ENCODE results near the gene ABCA10. TPM values are rescaled to one million over a fixed set of nuclear protein-coding genes. Genes with fewer than 3 reads are reported as not detected.
A peak's percentile ranks its signal among the peaks of the same experiment; 100 is the strongest.
"Not testable (repeated sequence)": the region's sequence is repeated elsewhere in the genome, so short reads cannot be mapped to it uniquely, and the experiment has no call there.

Gene ABCA10
- total RNA-seq, 1 experiment from 2014 or later, result not detected

- Histone ChIP-seq H3K9me2 (ENCODE audit: insufficient read depth) (no peaks in the 10 kb centered on the region), H3K36me3 (ENCODE audit: low read depth) (no peaks in the 10 kb centered on the region), H3K4me3 (no peak overlapping the region), H3K27ac (peak overlapping the region; percentile 77), H2AFZ (peak overlapping the region; percentile 76), H3K4me2 (peak overlapping the region; percentile 41; the same call in 1 of the 2 replicates), H3K27me3 (ENCODE audit: insufficient read depth, low read depth) (no peaks in the 10 kb centered on the region), H3K9me3 (ENCODE audit: insufficient read depth, low read depth) (no peaks in the 10 kb centered on the region; the same call in 1 of the 2 replicates), H3K79me2 (ENCODE audit: low read depth) (no peaks in the 10 kb centered on the region), H3K4me1 (replicated peaks; ENCODE audit: insufficient read depth) (peaks cover 14% of the 10 kb centered on the region), H4K20me1 (ENCODE audit: insufficient read depth) (no peaks in the 10 kb centered on the region), H3F3A (ENCODE audit: insufficient read depth, low read depth) (no peaks in the 10 kb centered on the region)
- ChIA-PET CTCF (no interaction called here), POLR2A (ENCODE audit: unreplicated experiment) (no interaction called here)
- intact Hi-C loops (cut with micrococcal nuclease; ENCODE audit: unreplicated experiment), result no loop called here
- no TSS peak for BruUV-seq (replicated peaks)
- no peak for DNase-seq
- TF ChIP-seq EZH2 (IDR thresholded peaks at IDR 0.05; ENCODE audit: low read depth) (no peak), CTCF (conservative IDR thresholded peaks at IDR 0.05) (no peak)
These were observed 53.4 kb downstream of the ABCA10 start for GRCh38 chr17:69175262-69175624.

- no peak overlapping the region for H3K27ac ChIP-seq
- no peak for TF ChIP-seq CTCF (conservative IDR thresholded peaks at IDR 0.05)
- no peak for TF ChIP-seq EZH2 (IDR thresholded peaks at IDR 0.05; ENCODE audit: low read depth)
- no peak for DNase-seq
- CTCF ChIA-PET, result no interaction called here
- no peaks in the 10 kb centered on the region for H3F3A ChIP-seq (ENCODE audit: insufficient read depth, low read depth)
- no peaks in the 10 kb centered on the region; the same call in 1 of the 2 replicates for H3K9me3 ChIP-seq (ENCODE audit: insufficient read depth, low read depth)
- POLR2A ChIA-PET (ENCODE audit: unreplicated experiment), result no interaction called here
- no peaks in the 10 kb centered on the region for H3K36me3 ChIP-seq (ENCODE audit: low read depth)
- no peaks in the 10 kb centered on the region for H4K20me1 ChIP-seq (ENCODE audit: insufficient read depth)
- no peaks in the 10 kb centered on the region for H3K79me2 ChIP-seq (ENCODE audit: low read depth)
- no peak overlapping the region for H3K4me3 ChIP-seq
- peaks cover 14% of the 10 kb centered on the region for H3K4me1 ChIP-seq (replicated peaks; ENCODE audit: insufficient read depth)
- no peaks in the 10 kb centered on the region for H3K27me3 ChIP-seq (ENCODE audit: insufficient read depth, low read depth)
- H2AFZ ChIP-seq, result no peak overlapping the region
- BruUV-seq (replicated peaks), result no TSS peak
- intact Hi-C loops (cut with micrococcal nuclease; ENCODE audit: unreplicated experiment), result no loop called here
- H3K4me2 ChIP-seq, result no peak overlapping the region
- H3K9me2 ChIP-seq (ENCODE audit: insufficient read depth), result no peaks in the 10 kb centered on the region
These were observed 55.5 kb downstream of the ABCA10 start for GRCh38 chr17:69173118-69173517.

- Histone ChIP-seq H3F3A (ENCODE audit: insufficient read depth, low read depth) (no peaks in the 10 kb centered on the region), H3K79me2 (ENCODE audit: low read depth) (no peaks in the 10 kb centered on the region), H3K4me2 (no peak overlapping the region), H3K9me2 (ENCODE audit: insufficient read depth) (no peaks in the 10 kb centered on the region), H2AFZ (no peak overlapping the region), H3K36me3 (ENCODE audit: low read depth) (no peaks in the 10 kb centered on the region), H3K27me3 (ENCODE audit: insufficient read depth, low read depth) (no peaks in the 10 kb centered on the region), H3K27ac (no peak overlapping the region), H3K4me1 (replicated peaks; ENCODE audit: insufficient read depth) (peaks cover 3% of the 10 kb centered on the region), H3K4me3 (no peak overlapping the region), H4K20me1 (ENCODE audit: insufficient read depth) (no peaks in the 10 kb centered on the region), H3K9me3 (ENCODE audit: insufficient read depth, low read depth) (no peaks in the 10 kb centered on the region)
- intact Hi-C loops (cut with micrococcal nuclease; ENCODE audit: unreplicated experiment), result no loop called here
- TF ChIP-seq EZH2 (IDR thresholded peaks at IDR 0.05; ENCODE audit: low read depth) (no peak), CTCF (conservative IDR thresholded peaks at IDR 0.05) (no peak)
- ChIA-PET POLR2A (ENCODE audit: unreplicated experiment) (no interaction called here), CTCF (no interaction called here)
- BruUV-seq (replicated peaks), result no TSS peak
- DNase-seq, result no peak
These were observed 58.2 kb downstream of the ABCA10 start for GRCh38 chr17:69170377-69170776.

GRCh38 chr17:69168642-69169041, 60.0 kb downstream of the ABCA10 start:
- H2AFZ ChIP-seq; H3K4me2 ChIP-seq; H3K4me3 ChIP-seq; H3K79me2 ChIP-seq (ENCODE audit: low read depth); BruUV-seq (replicated peaks); H4K20me1 ChIP-seq (ENCODE audit: insufficient read depth); POLR2A ChIA-PET (ENCODE audit: unreplicated experiment); H3K27me3 ChIP-seq (ENCODE audit: insufficient read depth, low read depth); H3K27ac ChIP-seq; H3K4me1 ChIP-seq (replicated peaks; ENCODE audit: insufficient read depth); H3F3A ChIP-seq (ENCODE audit: insufficient read depth, low read depth); H3K36me3 ChIP-seq (ENCODE audit: low read depth); H3K9me2 ChIP-seq (ENCODE audit: insufficient read depth); DNase-seq; H3K9me3 ChIP-seq (ENCODE audit: insufficient read depth, low read depth); intact Hi-C loops (cut with micrococcal nuclease; ENCODE audit: unreplicated experiment); CTCF ChIA-PET: not testable (repeated sequence)
